K562 (cell line): Measurements from ENCODE around the gene USP10. TPM values are rescaled to one million over a fixed set of nuclear protein-coding genes. Genes with fewer than 3 reads are reported as not detected.

Experiments used
- ATF1 ChIP-seq, 2 experiments: fragments of 450-650 bp in 1 of 2; IDR thresholded peaks; 2 replicates each; pipeline ENCODE4 v1.6.1; 2016; ENCODE audit warnings: missing compliant biosample characterization in 1 of 2, missing genetic modification characterization in 1 of 2
- CBX1 ChIP-seq: sonication (generic); IDR thresholded peaks from 2 replicates; pipeline ENCODE4 v1.6.1; 2016; ENCODE audit warnings: antibody characterized with exemption, low read depth, mild to moderate bottlenecking
- CCNT2 ChIP-seq: IDR thresholded peaks from 2 replicates; pipeline ENCODE4 v1.6.1; 2011; ENCODE audit warnings: borderline replicate concordance, low read depth, mild to moderate bottlenecking, moderate library complexity, mixed read lengths, low read length; ENCODE audit not compliant: insufficient read length; ENCODE audit errors: extremely low read depth
- DMBX1 ChIP-seq: fragments of 250-450 bp; sonication (Bioruptor Pico); IDR thresholded peaks from 2 replicates; pipeline ENCODE4 v1.8.0; 2022; ENCODE audit warnings: inconsistent platforms, mild to moderate bottlenecking, moderate library complexity, borderline replicate concordance
- ELF1 ChIP-seq: fragments of 200-800 bp; sonication (Bioruptor generic); IDR thresholded peaks from 2 replicates; pipeline ENCODE4 v1.6.1; 2016; ENCODE audit warnings: missing genetic modification characterization, missing compliant biosample characterization
- ERF ChIP-seq: fragments of 450-650 bp; formaldehyde crosslinking; IDR thresholded peaks from 2 replicates; pipeline ENCODE4 v1.4.0; 2020; ENCODE audit warnings: mild to moderate bottlenecking, mixed read lengths
- KDM5B ChIP-seq: fragments of 200-600 bp; sonication (generic); IDR thresholded peaks from 2 replicates; pipeline ENCODE4 v1.6.1; 2012; ENCODE audit warnings: low read depth, mild to moderate bottlenecking, moderate library complexity, low read length, control low read depth, inconsistent platforms; ENCODE audit not compliant: insufficient replicate concordance
- PHF20 ChIP-seq: fragments of 450-650 bp; IDR thresholded peaks from 2 replicates; pipeline ENCODE4 v1.6.1; 2018; ENCODE audit not compliant: partially characterized antibody
- THRAP3 ChIP-seq: fragments of 450-650 bp; IDR thresholded peaks from 2 replicates; pipeline ENCODE4 v1.6.1; 2016; ENCODE audit warnings: mild to moderate bottlenecking, inconsistent platforms, borderline replicate concordance
- ZNF12 ChIP-seq: sonication (generic); formaldehyde crosslinking; IDR thresholded peaks from 2 replicates; pipeline ENCODE4 v1.4.0; 2020; ENCODE audit warnings: mild to moderate bottlenecking, missing genetic modification reagents
- ZNF197 ChIP-seq: fragments of 200-800 bp; sonication (Bioruptor generic); IDR thresholded peaks from 2 replicates; pipeline ENCODE4 v1.6.1; 2016; ENCODE audit warnings: low read depth, missing genetic modification characterization, missing compliant biosample characterization
- ZNF507 ChIP-seq: conservative IDR thresholded peaks from 2 replicates; pipeline ENCODE4 v1.6.1; 2017; ENCODE audit warnings: missing genetic modification characterization, missing compliant biosample characterization
- polyA plus RNA-seq, 8 experiments: library from polyadenylated mRNA; depleted of rRNA in 4 of 8; stranded (reverse) in 5 of 8; unstranded in 3 of 8; fragments of >200 nt; fragmentation: Nextera tagmentation in 2 of 8; fragmentation: Illumina TruSeq in 1 of 8; extraction: Ambion mirVana in 2 of 8; extraction: Trizol in 1 of 8; gene quantifications; 2 replicates each; pipeline versions ENCODE4 v1.2.1 to v1.2.3, GENCODE V29; 2011 to 2014; ENCODE audit warnings: inconsistent platforms in 1 of 8, missing spikeins in 1 of 8
- total RNA-seq, 7 experiments: library from RNA; depleted of rRNA in 6 of 7; stranded (reverse); fragments of >200 nt in 6 of 7; fragmentation: Illumina TruSeq in 2 of 7; extraction: Trizol in 2 of 7; gene quantifications; 2 replicates each; pipeline versions ENCODE4 v1.2.1 to v1.2.3, GENCODE V29; 2011 to 2021; ENCODE audit warnings: low replicate concordance in 1 of 7
- TF ChIP-seq, protein P1 (sequence below): fragments of 450-650 bp; formaldehyde crosslinking; IDR thresholded peaks from 2 replicates; pipeline ENCODE4 v1.4.0; 2020; ENCODE audit warnings: mild to moderate bottlenecking, moderate library complexity
- TF ChIP-seq, protein P2 (sequence below), 2 experiments: fragments of 450-650 bp in 1 of 2; sonication (generic) in 1 of 2; formaldehyde crosslinking in 1 of 2; IDR thresholded peaks; 2 replicates each; pipeline versions ENCODE4 v1.7.1 to v1.9.0; 2016 to 2022; ENCODE audit warnings: inconsistent platforms in 1 of 2, mild to moderate bottlenecking in 1 of 2, missing genetic modification reagents in 1 of 2
- TF ChIP-seq, protein P3 (sequence below): fragments of 250-450 bp; sonication (Bioruptor Pico); IDR thresholded peaks from 2 replicates; pipeline ENCODE4 v1.4.0; 2020; ENCODE audit warnings: mild to moderate bottlenecking

Gene USP10
- total and polyA plus RNA-seq, 9 of the 15 experiments (the other 6 are each of a cell fraction or from before 2014, with no cell fraction given), result 61.7 to 197 (median 116) TPM

DNA sequence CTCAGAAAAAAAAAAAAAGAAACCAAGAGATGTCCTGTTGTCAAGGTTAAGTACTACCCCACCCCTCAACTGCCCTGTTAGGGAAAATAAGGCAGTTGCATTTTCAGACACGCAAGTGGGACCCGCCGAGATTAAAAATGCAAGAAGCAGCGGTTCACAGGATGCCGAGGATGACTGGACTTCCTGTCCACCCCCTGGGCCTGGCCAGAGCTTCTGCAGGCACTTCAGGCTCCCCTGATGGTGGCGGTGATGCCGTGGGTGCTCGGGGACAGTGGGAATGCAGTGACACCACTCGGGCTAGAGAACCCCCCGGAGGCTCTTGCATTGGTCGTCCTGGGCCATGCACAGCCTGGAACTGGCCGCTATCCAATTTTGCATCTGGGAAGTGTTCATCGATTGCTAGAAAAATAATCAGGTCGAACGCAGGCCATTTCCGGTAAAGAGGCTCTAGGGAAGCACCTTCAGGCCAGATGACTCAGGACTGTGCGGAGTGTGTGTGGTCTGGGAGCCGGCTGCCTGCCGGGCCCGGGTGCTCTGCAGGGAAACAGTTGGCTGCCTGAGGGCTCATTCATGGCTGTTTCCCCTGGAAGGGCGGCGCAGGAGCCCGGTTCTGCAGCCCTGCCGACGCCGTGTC, 106.6 kb downstream of the USP10 start (continued):
- TF ChIP-seq ZNF12 (CRISPR knock-in tag) (0 out of 2 replicates have a peak, but pooled peaks have one; percentile 30), CBX1 (0 out of 2 replicates have a peak, but pooled peaks have one; percentile 43), PHF20 (peak; percentile 70), ATF1 (CRISPR knock-in tag; IDR thresholded peaks at IDR 0.05) (no peak), ATF1 (tag; IDR thresholded peaks at IDR 0.05) (peak; percentile 31; the same call in 1 of the 2 replicates), CCNT2 (peak; percentile 18), ELF1 (peak; percentile 69; the same call in 1 of the 2 replicates), ZNF197 (CRISPR knock-in tag) (no peak), ERF (peak; percentile 38; the same call in 1 of the 2 replicates), ZNF507 (tag) (no peak), THRAP3 (no peak), DMBX1 (CRISPR knock-in tag) (0 out of 2 replicates have a peak, but pooled peaks have one; percentile 56), KDM5B (no peak)
- TF ChIP-seq, protein P1, sequence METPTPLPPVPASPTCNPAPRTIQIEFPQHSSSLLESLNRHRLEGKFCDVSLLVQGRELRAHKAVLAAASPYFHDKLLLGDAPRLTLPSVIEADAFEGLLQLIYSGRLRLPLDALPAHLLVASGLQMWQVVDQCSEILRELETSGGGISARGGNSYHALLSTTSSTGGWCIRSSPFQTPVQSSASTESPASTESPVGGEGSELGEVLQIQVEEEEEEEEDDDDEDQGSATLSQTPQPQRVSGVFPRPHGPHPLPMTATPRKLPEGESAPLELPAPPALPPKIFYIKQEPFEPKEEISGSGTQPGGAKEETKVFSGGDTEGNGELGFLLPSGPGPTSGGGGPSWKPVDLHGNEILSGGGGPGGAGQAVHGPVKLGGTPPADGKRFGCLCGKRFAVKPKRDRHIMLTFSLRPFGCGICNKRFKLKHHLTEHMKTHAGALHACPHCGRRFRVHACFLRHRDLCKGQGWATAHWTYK (CRISPR knock-in tag), result peak; percentile 77
- TF ChIP-seq, protein P2, sequence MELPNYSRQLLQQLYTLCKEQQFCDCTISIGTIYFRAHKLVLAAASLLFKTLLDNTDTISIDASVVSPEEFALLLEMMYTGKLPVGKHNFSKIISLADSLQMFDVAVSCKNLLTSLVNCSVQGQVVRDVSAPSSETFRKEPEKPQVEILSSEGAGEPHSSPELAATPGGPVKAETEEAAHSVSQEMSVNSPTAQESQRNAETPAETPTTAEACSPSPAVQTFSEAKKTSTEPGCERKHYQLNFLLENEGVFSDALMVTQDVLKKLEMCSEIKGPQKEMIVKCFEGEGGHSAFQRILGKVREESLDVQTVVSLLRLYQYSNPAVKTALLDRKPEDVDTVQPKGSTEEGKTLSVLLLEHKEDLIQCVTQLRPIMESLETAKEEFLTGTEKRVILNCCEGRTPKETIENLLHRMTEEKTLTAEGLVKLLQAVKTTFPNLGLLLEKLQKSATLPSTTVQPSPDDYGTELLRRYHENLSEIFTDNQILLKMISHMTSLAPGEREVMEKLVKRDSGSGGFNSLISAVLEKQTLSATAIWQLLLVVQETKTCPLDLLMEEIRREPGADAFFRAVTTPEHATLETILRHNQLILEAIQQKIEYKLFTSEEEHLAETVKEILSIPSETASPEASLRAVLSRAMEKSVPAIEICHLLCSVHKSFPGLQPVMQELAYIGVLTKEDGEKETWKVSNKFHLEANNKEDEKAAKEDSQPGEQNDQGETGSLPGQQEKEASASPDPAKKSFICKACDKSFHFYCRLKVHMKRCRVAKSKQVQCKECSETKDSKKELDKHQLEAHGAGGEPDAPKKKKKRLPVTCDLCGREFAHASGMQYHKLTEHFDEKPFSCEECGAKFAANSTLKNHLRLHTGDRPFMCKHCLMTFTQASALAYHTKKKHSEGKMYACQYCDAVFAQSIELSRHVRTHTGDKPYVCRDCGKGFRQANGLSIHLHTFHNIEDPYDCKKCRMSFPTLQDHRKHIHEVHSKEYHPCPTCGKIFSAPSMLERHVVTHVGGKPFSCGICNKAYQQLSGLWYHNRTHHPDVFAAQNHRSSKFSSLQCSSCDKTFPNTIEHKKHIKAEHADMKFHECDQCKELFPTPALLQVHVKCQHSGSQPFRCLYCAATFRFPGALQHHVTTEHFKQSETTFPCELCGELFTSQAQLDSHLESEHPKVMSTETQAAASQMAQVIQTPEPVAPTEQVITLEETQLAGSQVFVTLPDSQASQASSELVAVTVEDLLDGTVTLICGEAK (IDR thresholded peaks at IDR 0.05), result peak; percentile 78
- TF ChIP-seq, protein P2 (CRISPR knock-in tag; IDR thresholded peaks at IDR 0.05), result no peak
- TF ChIP-seq, protein P3, sequence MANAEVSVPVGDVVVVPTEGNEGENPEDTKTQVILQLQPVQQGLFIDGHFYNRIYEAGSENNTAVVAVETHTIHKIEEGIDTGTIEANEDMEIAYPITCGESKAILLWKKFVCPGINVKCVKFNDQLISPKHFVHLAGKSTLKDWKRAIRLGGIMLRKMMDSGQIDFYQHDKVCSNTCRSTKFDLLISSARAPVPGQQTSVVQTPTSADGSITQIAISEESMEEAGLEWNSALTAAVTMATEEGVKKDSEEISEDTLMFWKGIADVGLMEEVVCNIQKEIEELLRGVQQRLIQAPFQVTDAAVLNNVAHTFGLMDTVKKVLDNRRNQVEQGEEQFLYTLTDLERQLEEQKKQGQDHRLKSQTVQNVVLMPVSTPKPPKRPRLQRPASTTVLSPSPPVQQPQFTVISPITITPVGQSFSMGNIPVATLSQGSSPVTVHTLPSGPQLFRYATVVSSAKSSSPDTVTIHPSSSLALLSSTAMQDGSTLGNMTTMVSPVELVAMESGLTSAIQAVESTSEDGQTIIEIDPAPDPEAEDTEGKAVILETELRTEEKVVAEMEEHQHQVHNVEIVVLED (CRISPR knock-in tag), result no peak
